ENCODE data around the gene VSTM4. TPM values are rescaled to one million over a fixed set of nuclear protein-coding genes. Genes with fewer than 3 reads are reported as not detected.

The VSTM4 gene
- total RNA-seq, 1 donor = 10.1 TPM

DNA sequence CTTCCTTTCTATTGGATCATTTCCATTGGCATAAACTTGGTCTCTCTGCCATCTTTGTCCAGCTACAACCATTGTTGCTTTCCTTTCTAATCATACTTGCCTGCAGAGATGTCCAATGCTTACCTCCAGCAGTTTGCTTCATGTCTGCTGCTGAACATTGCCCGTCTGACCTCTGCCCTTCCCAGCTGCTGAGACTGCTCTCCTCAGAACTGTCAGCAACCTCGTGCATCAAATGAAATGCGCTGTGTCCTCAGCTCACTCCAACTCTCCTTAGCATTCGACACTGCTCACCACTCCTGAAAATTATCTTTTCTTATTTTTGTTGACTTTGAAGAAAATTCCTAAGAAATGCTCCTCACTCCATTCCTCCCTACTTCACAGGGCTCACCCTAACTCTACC lies 13.5 kb upstream of the VSTM4 start:
- Histone ChIP-seq H3K27ac (ENCODE audit: low read depth, low read length) (no peak overlapping the region), H4K20me1 (ENCODE audit: insufficient read depth, low read length) (no peaks in the 10 kb centered on the region), H3K4me3 (ENCODE audit: insufficient read depth, low read length) (no peak overlapping the region), H3K9me3 (ENCODE audit: low read depth, low read length) (no peaks in the 10 kb centered on the region), H3K27me3 (ENCODE audit: insufficient read depth, low read length) (peaks cover 18% of the 10 kb centered on the region), H3K4me1 (ENCODE audit: insufficient read depth, low read length) (no peaks in the 10 kb centered on the region), H2AFZ (ENCODE audit: low read length) (no peak overlapping the region), H3K79me2 (ENCODE audit: insufficient read depth, low read length) (no peaks in the 10 kb centered on the region), H3K36me3 (ENCODE audit: insufficient read depth, low read length) (no peaks in the 10 kb centered on the region), H3K4me2 (ENCODE audit: insufficient read depth, low read length) (no peak overlapping the region)
- no peak for DNase-seq (ENCODE audit: insufficient read length, low spot score, missing footprints)
- TF ChIP-seq, protein P1, sequence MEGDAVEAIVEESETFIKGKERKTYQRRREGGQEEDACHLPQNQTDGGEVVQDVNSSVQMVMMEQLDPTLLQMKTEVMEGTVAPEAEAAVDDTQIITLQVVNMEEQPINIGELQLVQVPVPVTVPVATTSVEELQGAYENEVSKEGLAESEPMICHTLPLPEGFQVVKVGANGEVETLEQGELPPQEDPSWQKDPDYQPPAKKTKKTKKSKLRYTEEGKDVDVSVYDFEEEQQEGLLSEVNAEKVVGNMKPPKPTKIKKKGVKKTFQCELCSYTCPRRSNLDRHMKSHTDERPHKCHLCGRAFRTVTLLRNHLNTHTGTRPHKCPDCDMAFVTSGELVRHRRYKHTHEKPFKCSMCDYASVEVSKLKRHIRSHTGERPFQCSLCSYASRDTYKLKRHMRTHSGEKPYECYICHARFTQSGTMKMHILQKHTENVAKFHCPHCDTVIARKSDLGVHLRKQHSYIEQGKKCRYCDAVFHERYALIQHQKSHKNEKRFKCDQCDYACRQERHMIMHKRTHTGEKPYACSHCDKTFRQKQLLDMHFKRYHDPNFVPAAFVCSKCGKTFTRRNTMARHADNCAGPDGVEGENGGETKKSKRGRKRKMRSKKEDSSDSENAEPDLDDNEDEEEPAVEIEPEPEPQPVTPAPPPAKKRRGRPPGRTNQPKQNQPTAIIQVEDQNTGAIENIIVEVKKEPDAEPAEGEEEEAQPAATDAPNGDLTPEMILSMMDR (IDR thresholded peaks at IDR 0.05; ENCODE audit: extremely low read depth, low read depth, low read length) = no peak

DNA sequence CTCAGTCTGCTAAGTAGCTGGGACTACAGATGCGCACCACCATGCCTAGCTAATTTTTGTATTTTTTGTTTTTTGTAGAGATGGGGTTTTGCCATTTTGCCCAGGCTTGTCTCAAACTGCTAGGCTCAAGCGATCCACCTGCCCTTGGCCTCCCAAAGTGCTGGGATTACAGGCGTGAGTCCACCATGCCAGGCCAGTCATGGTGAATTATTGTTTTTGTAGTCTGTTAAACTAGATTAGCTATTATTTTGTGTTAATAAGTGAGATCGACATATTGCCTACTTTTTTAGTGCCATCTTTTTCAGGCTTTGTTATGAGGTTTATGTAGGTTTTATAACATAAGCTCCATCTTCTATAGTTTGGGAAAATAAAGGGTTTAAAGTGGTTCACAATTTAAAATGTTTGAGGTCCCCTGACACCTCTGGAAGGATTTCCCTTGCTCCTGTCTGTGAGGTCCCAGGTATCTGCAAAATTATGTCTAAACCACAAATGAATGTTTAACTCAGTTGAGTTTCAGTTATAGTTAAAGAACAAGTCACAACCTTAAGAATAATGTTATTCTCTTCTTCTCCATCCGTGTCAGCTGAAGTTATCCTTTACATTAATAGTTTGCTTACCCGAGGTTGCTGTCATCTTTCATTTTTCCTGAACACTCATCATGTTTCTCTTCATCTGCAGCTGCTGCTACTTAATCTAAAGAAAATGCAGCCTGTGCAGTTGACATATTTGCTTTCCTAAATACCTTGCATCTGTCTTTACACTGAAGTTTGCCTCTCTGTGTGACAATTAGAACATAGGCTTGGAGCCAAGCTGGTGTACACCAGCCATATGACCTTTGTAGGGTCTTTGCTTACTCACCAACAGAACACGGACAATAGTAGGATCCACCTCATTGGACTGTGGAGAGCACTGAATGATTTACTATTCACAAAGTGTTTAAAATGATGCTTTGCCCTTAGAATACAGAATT lies 8.9 kb upstream of the VSTM4 start:
- no peaks in the 10 kb centered on the region for H3K36me3 ChIP-seq (ENCODE audit: insufficient read depth, low read length)
- no peaks in the 10 kb centered on the region for H3K4me1 ChIP-seq (ENCODE audit: insufficient read depth, low read length)
- no peak overlapping the region for H3K27ac ChIP-seq (ENCODE audit: low read depth, low read length)
- H3K79me2 ChIP-seq (ENCODE audit: insufficient read depth, low read length) = no peaks in the 10 kb centered on the region
- no peak for DNase-seq (ENCODE audit: insufficient read length, low spot score, missing footprints)
- H4K20me1 ChIP-seq (ENCODE audit: insufficient read depth, low read length) = no peaks in the 10 kb centered on the region
- H3K27me3 ChIP-seq (ENCODE audit: insufficient read depth, low read length) = peaks cover 16% of the 10 kb centered on the region
- H3K4me3 ChIP-seq (ENCODE audit: insufficient read depth, low read length) = no peak overlapping the region
- TF ChIP-seq, protein P1 (IDR thresholded peaks at IDR 0.05; ENCODE audit: extremely low read depth, low read depth, low read length) = no peak
- H3K4me2 ChIP-seq (ENCODE audit: insufficient read depth, low read length) = no peak overlapping the region
- no peak overlapping the region for H2AFZ ChIP-seq (ENCODE audit: low read length)
- H3K9me3 ChIP-seq (ENCODE audit: low read depth, low read length) = no peaks in the 10 kb centered on the region

DNA sequence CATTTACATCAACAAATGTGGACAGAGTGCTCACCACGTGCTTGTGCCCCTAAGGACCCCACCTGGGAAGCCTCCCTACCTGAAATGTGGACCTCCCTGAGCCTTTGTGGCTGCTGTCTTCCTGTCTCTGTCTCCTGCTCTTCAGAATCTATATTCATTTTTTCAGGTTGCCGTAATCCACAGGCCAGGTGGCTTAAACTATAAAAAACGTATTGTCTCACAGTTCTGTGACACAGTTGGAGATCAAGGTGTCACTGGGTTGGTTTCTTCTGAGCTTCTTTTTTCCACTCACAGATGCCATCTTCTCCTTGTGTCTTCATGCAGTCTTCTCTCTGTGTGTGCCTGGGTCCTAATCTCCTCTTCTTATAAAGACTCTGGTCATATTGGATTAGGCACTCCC lies 5.6 kb upstream of the VSTM4 start:
- no peaks in the 10 kb centered on the region for H3K79me2 ChIP-seq (ENCODE audit: insufficient read depth, low read length)
- H2AFZ ChIP-seq (ENCODE audit: low read length) = no peak overlapping the region
- H3K4me2 ChIP-seq (ENCODE audit: insufficient read depth, low read length) = no peak overlapping the region
- no peaks in the 10 kb centered on the region for H4K20me1 ChIP-seq (ENCODE audit: insufficient read depth, low read length)
- H3K27ac ChIP-seq (ENCODE audit: low read depth, low read length) = no peak overlapping the region
- no peaks in the 10 kb centered on the region for H3K36me3 ChIP-seq (ENCODE audit: insufficient read depth, low read length)
- H3K4me1 ChIP-seq (ENCODE audit: insufficient read depth, low read length) = no peaks in the 10 kb centered on the region
- no peak overlapping the region for H3K4me3 ChIP-seq (ENCODE audit: insufficient read depth, low read length)
- TF ChIP-seq, protein P1 (IDR thresholded peaks at IDR 0.05; ENCODE audit: extremely low read depth, low read depth, low read length) = no peak
- no peaks in the 10 kb centered on the region for H3K9me3 ChIP-seq (ENCODE audit: low read depth, low read length)
- no peak for DNase-seq (ENCODE audit: insufficient read length, low spot score, missing footprints)
- H3K27me3 ChIP-seq (ENCODE audit: insufficient read depth, low read length) = peaks cover 11% of the 10 kb centered on the region

DNA sequence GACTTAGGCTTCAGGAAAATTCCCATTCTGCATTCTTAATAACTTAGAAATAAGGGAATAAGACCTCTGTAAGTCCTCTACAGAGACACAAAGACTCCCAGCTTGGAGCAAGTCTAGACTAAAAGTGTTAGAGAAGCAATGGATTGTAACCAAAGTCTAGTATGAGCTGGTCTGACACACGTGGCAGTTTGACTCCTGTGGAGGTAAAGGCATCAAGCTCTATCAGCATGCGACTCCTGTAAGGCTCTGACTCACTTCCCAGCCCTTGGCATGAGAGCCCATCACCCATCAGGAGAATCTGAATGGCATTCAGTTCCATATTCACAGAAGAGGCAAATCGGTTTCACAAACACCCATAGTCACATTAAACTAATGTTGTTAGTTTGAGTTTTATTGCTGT lies 4.4 kb upstream of the VSTM4 start:
- DNase-seq (ENCODE audit: insufficient read length, low spot score, missing footprints) = no peak
- H4K20me1 ChIP-seq (ENCODE audit: insufficient read depth, low read length) = no peaks in the 10 kb centered on the region
- no peak overlapping the region for H3K27ac ChIP-seq (ENCODE audit: low read depth, low read length)
- TF ChIP-seq, protein P1 (IDR thresholded peaks at IDR 0.05; ENCODE audit: extremely low read depth, low read depth, low read length) = no peak
- H3K4me2 ChIP-seq (ENCODE audit: insufficient read depth, low read length) = no peak overlapping the region
- no peak overlapping the region for H2AFZ ChIP-seq (ENCODE audit: low read length)
- H3K27me3 ChIP-seq (ENCODE audit: insufficient read depth, low read length) = peaks cover 11% of the 10 kb centered on the region
- H3K4me3 ChIP-seq (ENCODE audit: insufficient read depth, low read length) = no peak overlapping the region
- no peaks in the 10 kb centered on the region for H3K9me3 ChIP-seq (ENCODE audit: low read depth, low read length)
- H3K36me3 ChIP-seq (ENCODE audit: insufficient read depth, low read length) = no peaks in the 10 kb centered on the region
- no peaks in the 10 kb centered on the region for H3K79me2 ChIP-seq (ENCODE audit: insufficient read depth, low read length)
- H3K4me1 ChIP-seq (ENCODE audit: insufficient read depth, low read length) = no peaks in the 10 kb centered on the region
